Keratinocyte (primary cell): ENCODE measurements around the gene BLOC1S4. TPM values are rescaled to one million over a fixed set of nuclear protein-coding genes. Genes with fewer than 3 reads are reported as not detected.

Experiments
- DNase-seq: peaks from one replicate; pipeline ENCODE4 v3.0.0-alpha.2; 2011; ENCODE audit warnings: low read depth, missing footprints, low spot score
- FAIRE-seq: peaks from 2 replicates; lab custom pipeline; 2011; peaks lifted over from hg19 to GRCh38; lab: Jason Lieb, UNC
- H2AFZ ChIP-seq: 2 replicates; pipeline ENCODE4 v1.6.0; 2012; ENCODE audit warnings: low read length, control low read depth, inconsistent platforms; ENCODE audit not compliant: control insufficient read depth
- H3K27ac ChIP-seq: 2 replicates; pipeline ENCODE4 v1.5.1; 2011; ENCODE audit warnings: low read length; ENCODE audit not compliant: control insufficient read depth, insufficient read depth
- H3K27me3 ChIP-seq: 3 replicates; pipeline ENCODE4 v1.6.0; 2011; ENCODE audit warnings: low read length; ENCODE audit not compliant: control insufficient read depth, insufficient read depth; ENCODE audit errors: extremely low read depth
- H3K36me3 ChIP-seq, 2 experiments: 2 replicates in 1 of 2; 3 replicates in 1 of 2; pipeline ENCODE4 v1.5.1; 2011; ENCODE audit warnings: low read length in 2 of 2, mild to moderate bottlenecking in 1 of 2; ENCODE audit not compliant: control insufficient read depth in 2 of 2, insufficient read depth in 2 of 2; ENCODE audit errors: extremely low read depth in 1 of 2
- H3K4me1 ChIP-seq: 3 replicates; pipeline ENCODE4 v1.5.1; 2011; ENCODE audit warnings: low read length; ENCODE audit not compliant: control insufficient read depth, insufficient read depth; ENCODE audit errors: extremely low read depth
- H3K4me2 ChIP-seq: 3 replicates; pipeline ENCODE4 v1.6.0; 2011; ENCODE audit warnings: low read depth, low read length; ENCODE audit not compliant: control insufficient read depth, insufficient read depth; ENCODE audit errors: extremely low read depth
- H3K4me3 ChIP-seq, 3 experiments: fragments of 200-600 bp in 1 of 3; sonication (generic) in 1 of 3; 2 replicates in 2 of 3; 3 replicates in 1 of 3; pipeline ENCODE4 v1.5.1; 2011 to 2016; ENCODE audit warnings: low read length in 3 of 3, mild to moderate bottlenecking in 3 of 3, control low read depth in 2 of 3, inconsistent platforms in 1 of 3, low read depth in 1 of 3, mixed read lengths in 1 of 3, mixed run types in 1 of 3, moderate library complexity in 1 of 3; ENCODE audit not compliant: control insufficient read depth in 2 of 3, insufficient read depth in 2 of 3; ENCODE audit errors: extremely low read depth in 1 of 3
- H3K79me2 ChIP-seq: 2 replicates; pipeline ENCODE4 v1.6.0; 2012; ENCODE audit warnings: low read length; ENCODE audit not compliant: control insufficient read depth, insufficient read depth
- H3K9ac ChIP-seq: 3 replicates; pipeline ENCODE4 v1.6.0; 2011; ENCODE audit warnings: low read length; ENCODE audit not compliant: control insufficient read depth, insufficient read depth; ENCODE audit errors: extremely low read depth
- H3K9me1 ChIP-seq: 3 replicates; pipeline ENCODE4 v1.6.0; 2011; ENCODE audit warnings: low read length; ENCODE audit not compliant: control insufficient read depth, insufficient read depth; ENCODE audit errors: extremely low read depth
- H3K9me3 ChIP-seq: 2 replicates; pipeline ENCODE4 v1.5.1; 2012; ENCODE audit warnings: low read depth, low read length; ENCODE audit not compliant: control insufficient read depth
- H4K20me1 ChIP-seq: 3 replicates; pipeline ENCODE4 v1.6.0; 2011; ENCODE audit warnings: low read length; ENCODE audit not compliant: control insufficient read depth, insufficient read depth; ENCODE audit errors: extremely low read depth
- CTCF ChIP-seq, 3 experiments: IDR thresholded peaks in 1 of 3; conservative IDR thresholded peaks in 1 of 3; optimal IDR thresholded peaks in 1 of 3; 2 replicates in 2 of 3; 3 replicates in 1 of 3; pipeline versions ENCODE3 to v1.5.1; 2011; ENCODE audit warnings: low read length in 3 of 3, mild to moderate bottlenecking in 3 of 3, moderate library complexity in 2 of 3, control low read depth in 1 of 3, inconsistent platforms in 1 of 3; ENCODE audit not compliant: insufficient read depth in 2 of 3; ENCODE audit errors: extremely low read depth in 1 of 3
- EZH2 ChIP-seq: IDR thresholded peaks from one replicate; pipeline ENCODE4 v1.6.1; 2012; ENCODE audit warnings: inconsistent platforms, mild to moderate bottlenecking, low read length, moderate library complexity
- dilution Hi-C: fragments of 300-500 bp; cut with MboI; formaldehyde crosslinking; loops from one replicate; pipeline ENCODE4 v1.7.0; 2020; ENCODE audit warnings: low sequenced_read_pairs; ENCODE audit not compliant: extremely low pct_ligation_motif_present
- polyA plus RNA-seq, 5 experiments: library from polyadenylated mRNA; depleted of rRNA in 3 of 5; stranded (reverse) in 3 of 5; stranded (forward) in 1 of 5; unstranded in 1 of 5; fragments of >200 nt; gene quantifications; 1 replicate in 1 of 5; 2 replicates in 3 of 5; 3 replicates in 1 of 5; pipeline versions ENCODE4 v1.2.1 to v1.2.3, GENCODE V29; 2011 to 2012; ENCODE audit warnings: missing spikeins in 2 of 5, low read depth in 1 of 5, low replicate concordance in 1 of 5

The BLOC1S4 gene
- polyA plus RNA-seq, 1 donor (not counting 4 experiments of a cell fraction or from before 2014, with no cell fraction given): 11.7 TPM

GRCh38 chr4:6697131-6697530 is 18.8 kb upstream of the BLOC1S4 start:
- Histone ChIP-seq H3K4me1 (peaks cover 22% of the 10 kb centered on the region), H3K27ac (peak overlapping the region; percentile 36), H3K79me2 (no peaks in the 10 kb centered on the region), H3K27me3 (no peaks in the 10 kb centered on the region), H3K36me3 (no peaks in the 10 kb centered on the region), H3K4me3 (no peak overlapping the region), H3K9ac (no peak overlapping the region), H2AFZ (no peak overlapping the region), H3K9me1 (no peaks in the 10 kb centered on the region), H3K9me3 (no peaks in the 10 kb centered on the region), H3K4me2 (peak overlapping the region; percentile 86), H4K20me1 (no peaks in the 10 kb centered on the region)
- DNase-seq (no peak), FAIRE-seq (no peak)
- dilution Hi-C loops: no loop called here
- TF ChIP-seq EZH2 (no peak), CTCF (optimal IDR thresholded peaks at IDR 0.05 in 1 of 3, IDR thresholded peaks at IDR 0.05 in 1 of 3, conservative IDR thresholded peaks at IDR 0.05 in 1 of 3; ENCODE audit: extremely low read depth in 1 of 3, insufficient read depth in 2 of 3, low read length in 3 of 3) (no peak)

GRCh38 chr4:6699388-6699787 is 16.6 kb upstream of the BLOC1S4 start:
- Histone ChIP-seq H3K36me3 (no peaks in the 10 kb centered on the region), H3K27ac (no peak overlapping the region), H3K9ac (no peak overlapping the region), H4K20me1 (no peaks in the 10 kb centered on the region), H3K79me2 (peaks cover 2% of the 10 kb centered on the region), H3K4me1 (peaks cover 22% of the 10 kb centered on the region), H3K4me2 (no peak overlapping the region), H3K27me3 (no peaks in the 10 kb centered on the region), H3K9me3 (no peaks in the 10 kb centered on the region), H3K9me1 (no peaks in the 10 kb centered on the region), H3K4me3 (no peak overlapping the region), H2AFZ (no peak overlapping the region)
- dilution Hi-C loops: no loop called here
- TF ChIP-seq CTCF (optimal IDR thresholded peaks at IDR 0.05 in 1 of 3, IDR thresholded peaks at IDR 0.05 in 1 of 3, conservative IDR thresholded peaks at IDR 0.05 in 1 of 3; ENCODE audit: extremely low read depth in 1 of 3, insufficient read depth in 2 of 3, low read length in 3 of 3) (no peak), EZH2 (no peak)
- DNase-seq: no peak
- no peak for FAIRE-seq
